HepG2 (cell line): ENCODE data around the gene PBX1. TPM values are rescaled to one million over a fixed set of nuclear protein-coding genes. Genes with fewer than 3 reads are reported as not detected.

Source experiments
- ATAC-seq: fragments of 200-7000 bp; cut with Tn5 transposase; 3 replicates; pipeline ENCODE4 v1.9.1; 2020; ENCODE audit warnings: mild to moderate bottlenecking, moderate library complexity
- BruUV-seq: library from RNA; stranded (reverse); fragments of 400-500 nt; replicated peaks from 2 replicates; lab custom pipeline; 2021; lab: Mats Ljungman, UMichigan
- CTCF ChIA-PET: fragments of 300-600 bp; formaldehyde crosslinking; extraction: SDS; loops from one replicate; lab custom pipeline; 2021; ENCODE audit warnings: low total read pairs, inconsistent platforms, low intra/inter-chr PET ratio; lab: Yijun Ruan, JAX
- POLR2A ChIA-PET: fragments of 350-600 bp; sonication (Branson Sonifier 250); formaldehyde crosslinking; loops from one replicate; lab custom pipeline; 2020; ENCODE audit warnings: antibody characterized with exemption, inconsistent platforms; lab: Yijun Ruan, JAX
- DNase-seq: peaks from one replicate; pipeline ENCODE4 v3.0.0-alpha.2; 2015; ENCODE audit warnings: low spot score
- FAIRE-seq: peaks from 3 replicates; lab custom pipeline; 2011; peaks lifted over from hg19 to GRCh38; lab: Jason Lieb, UNC
- H2AFZ ChIP-seq: one replicate; pipeline ENCODE4 v1.6.1; 2011; ENCODE audit warnings: low read length, inconsistent platforms
- H3K27ac ChIP-seq: fragments of 300-600 bp; 3 replicates; pipeline ENCODE4 v1.8.0; 2011; ENCODE audit warnings: mixed run types, mild to moderate bottlenecking, mixed read lengths, low read length, inconsistent platforms; ENCODE audit not compliant: insufficient read depth; ENCODE audit errors: extremely low read length
- H3K27me3 ChIP-seq, 2 experiments: fragments of 200-600 bp in 1 of 2; 2 replicates in 1 of 2; 3 replicates in 1 of 2; pipeline versions ENCODE4 v1.6.0 to v1.8.0; 2011; ENCODE audit warnings: low read length in 2 of 2, mild to moderate bottlenecking in 2 of 2, moderate library complexity in 2 of 2, inconsistent platforms in 1 of 2; ENCODE audit not compliant: insufficient read depth in 2 of 2, control insufficient read depth in 1 of 2
- H3K36me3 ChIP-seq, 2 experiments: fragments of 200-600 bp in 1 of 2; replicated peaks in 1 of 2; 2 replicates in 1 of 2; 3 replicates in 1 of 2; pipeline versions ENCODE4 v1.5.1 to v1.8.0; 2011; ENCODE audit warnings: low read length in 2 of 2, inconsistent platforms in 1 of 2; ENCODE audit not compliant: insufficient read depth in 2 of 2, control insufficient read depth in 1 of 2
- H3K4me1 ChIP-seq: 2 replicates; pipeline ENCODE4 v1.5.1; 2012; ENCODE audit warnings: low read length, inconsistent platforms; ENCODE audit not compliant: insufficient read depth
- H3K4me2 ChIP-seq: 2 replicates; pipeline ENCODE4 v1.6.0; 2011; ENCODE audit warnings: low read depth, low read length, inconsistent platforms
- H3K4me3 ChIP-seq, 3 experiments: fragments of 200-600 bp in 1 of 3; sonication (generic), shearing (Covaris generic) in 1 of 3; replicated peaks in 1 of 3; 2 replicates each; pipeline ENCODE4 v1.5.1; 2011 to 2016; ENCODE audit warnings: low read length in 3 of 3, inconsistent platforms in 2 of 3, low read depth in 2 of 3, mild to moderate bottlenecking in 2 of 3, control low read depth in 1 of 3, mixed read lengths in 1 of 3; ENCODE audit not compliant: insufficient read depth in 1 of 3
- H3K79me2 ChIP-seq: one replicate; pipeline ENCODE4 v1.6.1; 2011; ENCODE audit warnings: low read length, inconsistent platforms; ENCODE audit not compliant: insufficient read depth
- H3K9ac ChIP-seq: 2 replicates; pipeline ENCODE4 v1.6.0; 2011; ENCODE audit warnings: mild to moderate bottlenecking, low read depth, low read length, inconsistent platforms; ENCODE audit not compliant: insufficient read depth
- H3K9me3 ChIP-seq: 2 replicates; pipeline ENCODE4 v1.5.1; 2012; ENCODE audit warnings: mild to moderate bottlenecking, low read length
- H4K20me1 ChIP-seq: 2 replicates; pipeline ENCODE4 v1.6.0; 2011; ENCODE audit warnings: inconsistent platforms, mild to moderate bottlenecking, low read length, moderate library complexity; ENCODE audit not compliant: insufficient read depth
- ETS1 ChIP-seq: sonication (generic); formaldehyde crosslinking; IDR thresholded peaks from 2 replicates; pipeline ENCODE4 v1.4.0; 2020; ENCODE audit warnings: missing genetic modification reagents
- MLLT10 ChIP-seq: sonication (generic); formaldehyde crosslinking; IDR thresholded peaks from 2 replicates; pipeline ENCODE4 v1.4.0; 2020; ENCODE audit warnings: missing genetic modification reagents
- ZNF296 ChIP-seq: sonication (generic); formaldehyde crosslinking; conservative IDR thresholded peaks from 2 replicates; pipeline ENCODE4 v1.5.0; 2020; ENCODE audit warnings: mild to moderate bottlenecking, missing genetic modification reagents
- ZNF879 ChIP-seq: sonication (generic); formaldehyde crosslinking; IDR thresholded peaks from 2 replicates; pipeline ENCODE4 v1.8.1; 2023; ENCODE audit warnings: missing genetic modification reagents
- WGBS: methylation state at CpG from one replicate; pipeline ENCODE4 v1.1.6; 2017; ENCODE audit warnings: low lambda C conversion rate; 5-methylcytosine and 5-hydroxymethylcytosine counted together
- in situ Hi-C: cut with HindIII; loops from 2 replicates; pipeline ENCODE4 v1.10.0; 2017; ENCODE audit warnings: low pct_unique_long_range_greater_than_20kb; ENCODE audit not compliant: extremely low pct_ligation_motif_present
- intact Hi-C: fragments of 100-400 bp; cut with micrococcal nuclease; formaldehyde crosslinking; loops from one replicate; pipeline ENCODE4 v1.10.0; 2022; ENCODE audit not compliant: unreplicated experiment
- polyA plus RNA-seq, 8 experiments: library from polyadenylated mRNA; depleted of rRNA in 3 of 8; stranded (reverse) in 7 of 8; unstranded in 1 of 8; fragments of >200 nt; fragmentation: Illumina TruSeq in 4 of 8; extraction: Trizol in 4 of 8; gene quantifications; 2 replicates each; pipeline versions ENCODE4 v1.2.1 to v1.2.3, GENCODE V29; 2011 to 2016; ENCODE audit warnings: low read depth in 4 of 8, missing spikeins in 1 of 8, mixed read lengths in 1 of 8; ENCODE audit not compliant: insufficient read depth in 1 of 8
- total RNA-seq, 5 experiments: library from RNA; depleted of rRNA; stranded (reverse); fragments of >200 nt; fragmentation: Illumina TruSeq; extraction: Trizol; gene quantifications; 2 replicates each; pipeline ENCODE4 v1.2.3, GENCODE V29; 2016; ENCODE audit warnings: low read depth in 1 of 5
- TF ChIP-seq, protein P1 (sequence below): IDR thresholded peaks from 2 replicates; pipeline ENCODE4 v1.6.1; 2012; ENCODE audit warnings: inconsistent platforms
- TF ChIP-seq, protein P2 (sequence below): sonication (generic); formaldehyde crosslinking; IDR thresholded peaks from 2 replicates; pipeline ENCODE4 v1.4.0; 2020; ENCODE audit warnings: missing genetic modification reagents

The PBX1 gene
- total and polyA plus RNA-seq, 2 of the 13 experiments (the other 11 are each of a cell fraction or from before 2014, with no cell fraction given): 0.24 TPM; not detected in 1

DNA sequence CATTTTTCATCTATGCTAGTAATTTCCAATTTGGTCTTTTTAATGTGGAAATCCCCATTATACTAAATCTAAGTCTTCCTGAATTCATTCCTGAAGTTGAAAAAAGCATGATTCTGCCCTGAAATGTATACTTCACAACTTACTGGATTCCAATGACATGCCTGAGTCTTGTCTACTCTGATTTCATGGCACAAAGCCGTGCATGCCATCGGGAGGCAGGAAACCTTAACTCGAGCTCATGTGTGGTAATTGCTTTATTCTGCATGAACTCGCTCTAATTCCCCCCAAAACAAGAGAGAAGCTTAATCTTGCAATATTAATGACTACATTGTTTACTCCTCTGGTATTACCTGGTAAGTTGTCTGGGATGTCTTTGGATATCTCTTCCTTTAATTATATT lies 39.6 kb upstream of the PBX1 start:
- H3K9me3 ChIP-seq: no peaks in the 10 kb centered on the region
- no peak overlapping the region for H2AFZ ChIP-seq
- no peaks in the 10 kb centered on the region for H3K79me2 ChIP-seq
- H3K36me3 ChIP-seq: no peaks in the 10 kb centered on the region
- no peak overlapping the region for H3K4me2 ChIP-seq
- CTCF ChIA-PET: no interaction called here
- TF ChIP-seq, protein P1, sequence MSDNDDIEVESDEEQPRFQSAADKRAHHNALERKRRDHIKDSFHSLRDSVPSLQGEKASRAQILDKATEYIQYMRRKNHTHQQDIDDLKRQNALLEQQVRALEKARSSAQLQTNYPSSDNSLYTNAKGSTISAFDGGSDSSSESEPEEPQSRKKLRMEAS: no peak
- TF ChIP-seq, protein P2, sequence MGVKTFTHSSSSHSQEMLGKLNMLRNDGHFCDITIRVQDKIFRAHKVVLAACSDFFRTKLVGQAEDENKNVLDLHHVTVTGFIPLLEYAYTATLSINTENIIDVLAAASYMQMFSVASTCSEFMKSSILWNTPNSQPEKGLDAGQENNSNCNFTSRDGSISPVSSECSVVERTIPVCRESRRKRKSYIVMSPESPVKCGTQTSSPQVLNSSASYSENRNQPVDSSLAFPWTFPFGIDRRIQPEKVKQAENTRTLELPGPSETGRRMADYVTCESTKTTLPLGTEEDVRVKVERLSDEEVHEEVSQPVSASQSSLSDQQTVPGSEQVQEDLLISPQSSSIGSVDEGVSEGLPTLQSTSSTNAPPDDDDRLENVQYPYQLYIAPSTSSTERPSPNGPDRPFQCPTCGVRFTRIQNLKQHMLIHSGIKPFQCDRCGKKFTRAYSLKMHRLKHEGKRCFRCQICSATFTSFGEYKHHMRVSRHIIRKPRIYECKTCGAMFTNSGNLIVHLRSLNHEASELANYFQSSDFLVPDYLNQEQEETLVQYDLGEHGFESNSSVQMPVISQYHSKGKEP (CRISPR knock-in tag): no peak
- TF ChIP-seq MLLT10 (no peak), ZNF879 (CRISPR knock-in tag) (no peak), ZNF296 (CRISPR knock-in tag) (no peak), ETS1 (CRISPR knock-in tag) (no peak)
- TF ChIP-seq, all 625 proteins: peak for 0
- H4K20me1 ChIP-seq: no peaks in the 10 kb centered on the region
- no peak overlapping the region for H3K4me3 ChIP-seq
- no peaks in the 10 kb centered on the region for H3K4me1 ChIP-seq
- FAIRE-seq: no peak
- H3K27ac ChIP-seq: no peak overlapping the region
- POLR2A ChIA-PET: no interaction called here
- 7% methylated on average over 4 of the region's 4 CpGs for WGBS
- DNase-seq: no peak
- intact Hi-C loops: no loop called here
- in situ Hi-C loops: no loop called here
- no TSS peak for BruUV-seq
- H3K9ac ChIP-seq: no peak overlapping the region
- ATAC-seq: no peak
- H3K27me3 ChIP-seq: no peaks in the 10 kb centered on the region
